Fibroblast of lung (primary cell): Measurements from ENCODE around the gene HOXD11.

Experiments used
- CTCF ChIP-seq, 2 donors: IDR thresholded peaks in 1 of 2; conservative IDR thresholded peaks in 1 of 2; 1 replicate in 1 of 2; 2 replicates in 1 of 2; pipeline ENCODE4 v1.5.1; 2011 to 2012; ENCODE audit warnings: low read length in 2 of 2, control low read depth in 1 of 2, inconsistent platforms in 1 of 2, low read depth in 1 of 2, mild to moderate bottlenecking in 1 of 2
- EZH2 ChIP-seq: IDR thresholded peaks from 2 replicates; pipeline ENCODE4 v1.5.1; 2012; ENCODE audit warnings: low read length, control low read depth, mild to moderate bottlenecking; ENCODE audit errors: missing control alignments

- no peak for TF ChIP-seq CTCF (conservative IDR thresholded peaks at IDR 0.05 in 1 of 2, IDR thresholded peaks at IDR 0.05 in 1 of 2; ENCODE audit: low read depth in 1 of 2, low read length in 2 of 2)
- TF ChIP-seq EZH2: peak; percentile 83
Observed at GRCh38 chr2:176098366-176099158, 8.5 kb upstream of the HOXD11 start.
